ENCODE data around the gene ZCCHC7.
A peak's percentile ranks its signal among the peaks of the same experiment; 100 is the strongest.

ZCCHC7 gene

DNA sequence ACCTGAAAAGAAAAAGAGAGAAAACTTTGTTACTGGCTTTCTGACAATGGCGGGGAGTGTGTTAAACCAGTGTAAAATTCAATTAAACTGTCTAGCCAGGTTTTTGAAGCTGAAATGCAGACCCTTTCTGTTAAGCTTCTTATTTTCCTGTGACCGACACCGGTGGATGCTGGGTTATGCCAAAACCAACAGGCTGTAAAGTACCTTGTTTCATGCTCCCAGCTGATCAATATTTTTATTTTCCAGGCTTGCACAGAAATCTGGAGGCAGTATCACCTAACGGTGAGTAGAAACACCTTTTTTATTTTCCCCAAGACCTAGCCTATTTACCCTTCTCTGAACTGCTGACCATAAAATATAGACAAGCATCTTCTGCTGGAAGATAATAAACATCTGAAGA lies 207.2 kb downstream of the ZCCHC7 start:
- H3K27ac ChIP-seq, result no peak overlapping the region
- TF ChIP-seq ZFX (IDR thresholded peaks at IDR 0.05), result no peak
- TF ChIP-seq, protein P1, sequence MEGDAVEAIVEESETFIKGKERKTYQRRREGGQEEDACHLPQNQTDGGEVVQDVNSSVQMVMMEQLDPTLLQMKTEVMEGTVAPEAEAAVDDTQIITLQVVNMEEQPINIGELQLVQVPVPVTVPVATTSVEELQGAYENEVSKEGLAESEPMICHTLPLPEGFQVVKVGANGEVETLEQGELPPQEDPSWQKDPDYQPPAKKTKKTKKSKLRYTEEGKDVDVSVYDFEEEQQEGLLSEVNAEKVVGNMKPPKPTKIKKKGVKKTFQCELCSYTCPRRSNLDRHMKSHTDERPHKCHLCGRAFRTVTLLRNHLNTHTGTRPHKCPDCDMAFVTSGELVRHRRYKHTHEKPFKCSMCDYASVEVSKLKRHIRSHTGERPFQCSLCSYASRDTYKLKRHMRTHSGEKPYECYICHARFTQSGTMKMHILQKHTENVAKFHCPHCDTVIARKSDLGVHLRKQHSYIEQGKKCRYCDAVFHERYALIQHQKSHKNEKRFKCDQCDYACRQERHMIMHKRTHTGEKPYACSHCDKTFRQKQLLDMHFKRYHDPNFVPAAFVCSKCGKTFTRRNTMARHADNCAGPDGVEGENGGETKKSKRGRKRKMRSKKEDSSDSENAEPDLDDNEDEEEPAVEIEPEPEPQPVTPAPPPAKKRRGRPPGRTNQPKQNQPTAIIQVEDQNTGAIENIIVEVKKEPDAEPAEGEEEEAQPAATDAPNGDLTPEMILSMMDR (conservative IDR thresholded peaks at IDR 0.05), result no peak

DNA sequence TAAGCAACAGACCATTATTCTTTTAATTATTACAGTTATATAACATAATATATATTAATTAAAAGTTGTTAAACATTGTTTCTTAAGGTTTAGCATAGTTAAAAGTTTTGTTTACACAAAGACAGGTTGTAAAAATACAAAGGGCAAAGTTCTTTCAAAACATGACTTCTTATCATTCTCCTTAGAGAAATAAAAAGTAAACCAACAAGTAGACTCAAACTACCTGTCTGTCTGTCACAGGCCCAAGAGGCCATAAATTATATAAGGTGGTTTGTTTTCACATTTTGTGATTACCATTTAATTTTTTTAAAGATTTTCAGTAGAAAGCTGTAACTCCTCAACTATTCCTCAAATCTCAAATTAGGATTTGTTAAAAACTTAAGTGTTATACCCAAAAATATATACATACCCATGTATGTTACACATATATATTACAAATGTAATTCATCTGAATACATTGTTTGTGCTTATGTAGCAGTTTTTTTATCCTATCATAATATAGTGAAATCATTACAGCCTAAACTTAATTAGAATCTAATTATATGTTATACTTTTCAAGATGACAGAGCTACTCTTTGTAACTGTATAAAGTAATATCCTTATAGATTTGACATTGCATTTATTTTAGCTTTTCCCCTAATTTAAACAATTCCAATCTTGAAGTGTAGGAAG lies 208.3 kb downstream of the ZCCHC7 start:
- no peak overlapping the region for H3K27ac ChIP-seq
- TF ChIP-seq, protein P1 (conservative IDR thresholded peaks at IDR 0.05), result no peak
- no peak for TF ChIP-seq ZFX (IDR thresholded peaks at IDR 0.05)

DNA sequence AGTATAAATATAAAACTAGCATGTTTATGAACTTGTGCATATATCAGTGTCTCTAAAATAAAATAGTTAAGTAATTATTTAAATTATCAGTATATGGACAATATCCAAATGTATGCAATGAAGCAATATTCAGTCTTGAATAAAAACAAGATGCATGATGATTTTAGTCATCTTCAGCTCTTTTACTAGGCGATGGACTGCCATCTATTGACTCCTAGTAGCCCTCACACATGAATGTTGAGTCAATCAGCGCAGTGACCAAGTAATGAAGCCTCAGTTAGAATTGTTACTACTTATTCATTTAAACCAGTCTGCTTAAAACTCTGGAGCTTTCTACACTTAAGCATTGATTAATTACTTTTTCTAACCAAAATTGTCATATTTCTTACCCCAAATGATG lies 209.2 kb downstream of the ZCCHC7 start:
- H3K27ac ChIP-seq, result no peak overlapping the region
- TF ChIP-seq, protein P1 (conservative IDR thresholded peaks at IDR 0.05), result peak; percentile 39
- TF ChIP-seq ZFX (IDR thresholded peaks at IDR 0.05), result no peak

- H3K27ac ChIP-seq, result no peak overlapping the region
- TF ChIP-seq, protein P1 (conservative IDR thresholded peaks at IDR 0.05), result no peak
- no peak for TF ChIP-seq ZFX (IDR thresholded peaks at IDR 0.05)
Observed at GRCh38 chr9:37331871-37332270, 211.5 kb downstream of the ZCCHC7 start.

DNA sequence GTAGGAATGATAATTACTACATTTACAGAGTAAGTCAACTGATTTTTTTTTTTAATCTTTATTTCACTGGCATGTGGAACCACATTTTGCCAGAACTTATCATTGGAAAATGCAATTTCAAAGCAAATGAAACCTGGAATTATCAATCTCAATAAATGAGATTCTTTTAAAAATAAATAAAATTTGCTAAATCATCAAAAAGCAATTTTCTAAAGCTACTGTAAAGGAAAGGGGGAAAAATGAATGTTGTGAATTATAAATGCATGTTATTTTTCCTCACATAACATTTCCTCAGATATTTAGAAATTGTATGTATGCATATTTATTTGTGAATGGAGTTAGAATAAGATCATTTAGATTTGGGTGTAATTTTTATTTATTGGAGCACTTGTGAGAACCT lies 212.2 kb downstream of the ZCCHC7 start:
- H3K27ac ChIP-seq, result no peak overlapping the region
- no peak for TF ChIP-seq ZFX (IDR thresholded peaks at IDR 0.05)
- TF ChIP-seq, protein P1 (conservative IDR thresholded peaks at IDR 0.05), result no peak

DNA sequence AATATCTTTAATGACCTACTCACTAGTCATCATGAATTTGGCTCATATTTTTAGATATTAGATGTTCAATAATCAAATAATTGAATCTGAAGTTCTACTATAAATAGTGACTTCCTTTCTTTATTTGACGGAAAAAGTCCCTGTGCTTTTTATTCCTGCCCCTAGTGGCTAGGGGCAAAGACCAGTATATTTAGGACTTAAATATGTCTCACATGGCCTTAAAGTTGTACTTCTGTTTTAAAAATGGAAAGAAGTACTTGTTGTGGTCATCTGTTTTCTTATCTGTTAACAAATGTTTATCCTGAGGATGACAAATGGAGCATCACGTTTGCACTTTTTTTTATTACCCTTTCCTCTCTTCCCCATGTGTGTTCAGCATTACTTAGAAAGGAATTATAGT lies 212.9 kb downstream of the ZCCHC7 start:
- no peak overlapping the region for H3K27ac ChIP-seq
- TF ChIP-seq, protein P1 (conservative IDR thresholded peaks at IDR 0.05), result peak; percentile 17; the same call in 1 of the 2 replicates
- no peak for TF ChIP-seq ZFX (IDR thresholded peaks at IDR 0.05)

- no peak for TF ChIP-seq ZFX (IDR thresholded peaks at IDR 0.05)
- TF ChIP-seq, protein P1 (conservative IDR thresholded peaks at IDR 0.05), result no peak
- no peak overlapping the region for H3K27ac ChIP-seq
Observed at GRCh38 chr9:37335238-37335637, 214.9 kb downstream of the ZCCHC7 start.

Measured in C4-2B (cell line).